Esophagus muscularis mucosa (tissue), 4 donors: Measurements from ENCODE around the gene LPAR3. TPM values are rescaled to one million over a fixed set of nuclear protein-coding genes. Genes with fewer than 3 reads are reported as not detected.
A peak's percentile ranks its signal among the peaks of the same experiment; 100 is the strongest.

Experiments
- DNase-seq: peaks from one replicate; pipeline ENCODE4 v3.0.0-alpha.2; 2017; ENCODE audit errors: extremely low spot score
- H3K27ac ChIP-seq, 4 donors: fragments of 200-600 bp; sonication (generic); replicated peaks in 1 of 4; 1 replicate in 3 of 4; 2 replicates in 1 of 4; pipeline ENCODE4 v1.5.1; 2016 to 2019; ENCODE audit warnings: mild to moderate bottlenecking in 1 of 4
- H3K27me3 ChIP-seq, 4 donors: fragments of 200-600 bp; sonication (generic); one replicate each; pipeline versions ENCODE4 v1.5.1 to v1.6.0; 2016 to 2019
- H3K36me3 ChIP-seq, 4 donors: fragments of 200-600 bp; sonication (generic); one replicate each; pipeline ENCODE4 v1.5.1; 2016 to 2019
- H3K4me1 ChIP-seq, 4 donors: fragments of 200-600 bp; sonication (generic); one replicate each; pipeline ENCODE4 v1.5.1; 2016 to 2019
- H3K4me3 ChIP-seq, 4 donors: fragments of 200-600 bp; sonication (generic); 1 replicate in 2 of 4; 2 replicates in 2 of 4; pipeline ENCODE4 v1.5.1; 2016 to 2019; ENCODE audit warnings: mild to moderate bottlenecking in 4 of 4, moderate library complexity in 1 of 4
- H3K9me3 ChIP-seq, 4 donors: fragments of 200-600 bp; sonication (generic); 1 replicate in 3 of 4; 2 replicates in 1 of 4; pipeline ENCODE4 v1.5.1; 2016 to 2019
- EP300 ChIP-seq: sonication (generic); formaldehyde crosslinking; IDR thresholded peaks from one replicate; pipeline ENCODE4 v1.6.1; 2017; ENCODE audit warnings: antibody characterized with exemption
- POLR2A ChIP-seq: fragments of 450-650 bp; IDR thresholded peaks from one replicate; pipeline ENCODE4 v1.6.1; 2017; ENCODE audit warnings: antibody characterized with exemption, moderate library complexity, mild to moderate bottlenecking, low read depth
- POLR2AphosphoS5 ChIP-seq, 2 donors: sonication (generic); formaldehyde crosslinking; IDR thresholded peaks; one replicate each; pipeline ENCODE4 v1.6.1; 2017; ENCODE audit warnings: antibody characterized with exemption in 2 of 2
- WGBS: methylation state at CpG from one replicate; pipeline ENCODE4 v1.1.5; 2018; 5-methylcytosine and 5-hydroxymethylcytosine counted together
- intact Hi-C: fragments of 100-400 bp; cut with DNase I; formaldehyde crosslinking; loops from one replicate; pipeline ENCODE4 v1.15.1; 2023
- total RNA-seq, 4 donors: library from RNA; depleted of rRNA; stranded (reverse); fragments of >200 nt; gene quantifications; one replicate each; pipeline versions ENCODE4 v1.1.0 to v1.2.1, GENCODE V29; 2016
- TF ChIP-seq, protein P1 (sequence below), 3 experiments: fragments of 200-600 bp in 2 of 3; fragments of 450-650 bp in 1 of 3; sonication (generic) in 2 of 3; IDR thresholded peaks; one replicate each; pipeline ENCODE4 v1.5.1; 2017 to 2019; ENCODE audit warnings: antibody characterized with exemption in 3 of 3, mild to moderate bottlenecking in 2 of 3, moderate library complexity in 1 of 3

Gene LPAR3
- total RNA-seq, 4 donors from 2014 or later: 0.19 to 0.33 TPM; not detected in 2

DNA sequence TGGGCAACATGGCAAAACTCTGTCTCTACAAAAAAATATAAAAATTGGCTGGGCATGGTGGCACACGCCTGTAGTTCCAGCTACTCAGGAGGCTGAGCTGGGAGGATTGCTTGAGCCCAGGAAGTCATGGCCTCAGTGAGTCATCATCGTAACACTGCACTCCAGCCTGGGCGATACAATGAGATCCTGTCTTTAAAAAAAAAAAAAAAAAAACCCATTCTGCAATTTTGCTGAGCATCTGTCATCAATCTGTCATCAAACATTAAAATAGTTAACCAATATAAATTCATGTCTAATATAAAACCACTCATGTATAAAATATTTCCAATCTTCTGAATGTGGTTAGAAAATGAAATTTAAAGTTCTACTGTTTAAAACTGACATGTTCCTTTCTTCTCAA lies 56.9 kb downstream of the LPAR3 start:
- H3K27me3 ChIP-seq: no peaks in the 10 kb centered on the region
- TF ChIP-seq, protein P1, sequence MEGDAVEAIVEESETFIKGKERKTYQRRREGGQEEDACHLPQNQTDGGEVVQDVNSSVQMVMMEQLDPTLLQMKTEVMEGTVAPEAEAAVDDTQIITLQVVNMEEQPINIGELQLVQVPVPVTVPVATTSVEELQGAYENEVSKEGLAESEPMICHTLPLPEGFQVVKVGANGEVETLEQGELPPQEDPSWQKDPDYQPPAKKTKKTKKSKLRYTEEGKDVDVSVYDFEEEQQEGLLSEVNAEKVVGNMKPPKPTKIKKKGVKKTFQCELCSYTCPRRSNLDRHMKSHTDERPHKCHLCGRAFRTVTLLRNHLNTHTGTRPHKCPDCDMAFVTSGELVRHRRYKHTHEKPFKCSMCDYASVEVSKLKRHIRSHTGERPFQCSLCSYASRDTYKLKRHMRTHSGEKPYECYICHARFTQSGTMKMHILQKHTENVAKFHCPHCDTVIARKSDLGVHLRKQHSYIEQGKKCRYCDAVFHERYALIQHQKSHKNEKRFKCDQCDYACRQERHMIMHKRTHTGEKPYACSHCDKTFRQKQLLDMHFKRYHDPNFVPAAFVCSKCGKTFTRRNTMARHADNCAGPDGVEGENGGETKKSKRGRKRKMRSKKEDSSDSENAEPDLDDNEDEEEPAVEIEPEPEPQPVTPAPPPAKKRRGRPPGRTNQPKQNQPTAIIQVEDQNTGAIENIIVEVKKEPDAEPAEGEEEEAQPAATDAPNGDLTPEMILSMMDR (IDR thresholded peaks at IDR 0.05): no peak
- TF ChIP-seq EP300 (no peak), POLR2AphosphoS5 (IDR thresholded peaks at IDR 0.05) (no peak), POLR2A (no peak)
- intact Hi-C loops: no loop called here
- no peak overlapping the region for H3K27ac ChIP-seq
- DNase-seq: no peak
- 59% methylated on average over 3 of the region's 3 CpGs for WGBS
- no peaks in the 10 kb centered on the region for H3K36me3 ChIP-seq
- H3K4me3 ChIP-seq: no peak overlapping the region
- H3K4me1 ChIP-seq: no peaks in the 10 kb centered on the region
- H3K9me3 ChIP-seq: no peaks in the 10 kb centered on the region

DNA sequence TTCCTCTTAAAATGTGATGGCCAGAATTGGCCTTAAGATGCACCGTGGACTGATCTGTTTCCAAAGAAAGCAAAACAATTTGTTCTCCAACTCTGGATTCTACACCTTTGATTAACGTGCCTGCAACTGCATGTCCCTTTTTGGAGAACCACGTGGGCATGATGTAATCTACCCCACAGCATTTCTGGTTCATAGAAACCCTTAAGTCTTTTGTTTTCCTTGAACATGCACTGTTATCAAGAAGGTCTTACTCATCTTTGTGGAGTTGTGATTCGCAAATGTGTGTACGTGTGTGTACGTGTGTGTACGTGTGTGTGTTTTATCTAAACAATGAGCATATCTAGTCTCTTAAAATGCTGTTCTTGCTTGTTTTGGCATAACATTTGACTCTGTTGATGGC lies 57.8 kb downstream of the LPAR3 start:
- Histone ChIP-seq H3K4me3 (no peak overlapping the region), H3K9me3 (no peaks in the 10 kb centered on the region), H3K27ac (no peak overlapping the region), H3K36me3 (no peaks in the 10 kb centered on the region), H3K4me1 (no peaks in the 10 kb centered on the region), H3K27me3 (no peaks in the 10 kb centered on the region)
- peak; percentile 17 for DNase-seq
- intact Hi-C loops: no loop called here
- no peak for TF ChIP-seq POLR2A
- TF ChIP-seq, protein P1 (IDR thresholded peaks at IDR 0.05): no peak
- TF ChIP-seq EP300: no peak
- TF ChIP-seq POLR2AphosphoS5 (IDR thresholded peaks at IDR 0.05): no peak
- WGBS: 87% methylated on average over 7 of the region's 7 CpGs

DNA sequence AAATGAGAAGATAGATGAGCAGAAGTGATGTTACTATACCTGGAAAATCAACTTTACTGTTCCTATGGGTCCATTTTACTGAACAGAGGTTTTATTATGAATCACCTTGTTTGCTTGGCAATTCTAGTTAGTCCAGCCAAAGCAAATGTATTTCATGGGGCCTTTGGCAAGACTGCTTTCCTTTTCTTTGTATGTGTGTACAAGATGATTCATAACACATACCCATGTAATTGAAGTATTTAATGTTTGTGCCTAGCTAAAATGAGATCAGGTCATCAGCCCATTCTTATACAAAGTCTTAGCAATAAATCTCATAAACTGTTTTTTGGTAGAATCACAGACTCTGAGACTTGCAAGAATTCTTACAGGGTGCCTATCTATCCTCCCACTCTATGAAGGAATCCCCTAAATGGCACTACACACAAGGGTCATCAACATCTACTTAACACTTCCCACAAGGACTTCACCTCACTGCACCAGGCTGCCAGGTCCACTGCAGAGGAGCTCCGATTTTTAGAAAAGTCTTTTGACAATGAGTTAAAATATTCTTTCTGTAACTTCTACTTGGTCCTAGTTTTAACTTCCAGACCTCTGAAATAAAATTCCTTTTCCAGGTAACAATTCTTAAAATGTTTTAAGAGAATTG lies 58.5 kb downstream of the LPAR3 start:
- WGBS: 92% methylated on average over 1 of the region's 1 CpG
- intact Hi-C loops: no loop called here
- H3K4me1 ChIP-seq: no peaks in the 10 kb centered on the region
- no peak overlapping the region for H3K27ac ChIP-seq
- no peak overlapping the region for H3K4me3 ChIP-seq
- no peaks in the 10 kb centered on the region for H3K36me3 ChIP-seq
- DNase-seq: no peak
- no peaks in the 10 kb centered on the region for H3K9me3 ChIP-seq
- H3K27me3 ChIP-seq: no peaks in the 10 kb centered on the region
- TF ChIP-seq POLR2AphosphoS5 (IDR thresholded peaks at IDR 0.05): no peak
- TF ChIP-seq, protein P1 (IDR thresholded peaks at IDR 0.05): no peak
- TF ChIP-seq EP300: no peak
- TF ChIP-seq POLR2A: no peak

DNA sequence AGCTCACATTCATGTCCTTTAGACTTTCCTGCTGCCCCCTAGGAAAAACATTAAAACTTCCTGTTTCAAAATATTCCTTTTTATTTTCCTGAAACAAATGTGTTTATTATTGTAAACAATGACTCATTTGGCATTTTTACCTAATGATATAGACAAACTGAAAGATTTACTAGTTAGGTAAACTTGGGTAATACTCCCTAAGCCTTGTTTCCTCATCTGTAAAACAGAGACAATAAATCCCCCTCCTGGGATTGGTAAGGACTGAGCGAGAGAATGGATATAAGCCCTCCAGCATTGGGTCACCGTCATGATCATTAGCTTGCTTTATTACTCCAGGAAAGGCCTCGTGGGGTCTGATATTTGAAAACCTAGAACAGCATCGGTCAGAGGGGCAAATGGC lies 59.8 kb downstream of the LPAR3 start:
- H3K4me3 ChIP-seq: no peak overlapping the region
- H3K4me1 ChIP-seq: no peaks in the 10 kb centered on the region
- H3K27me3 ChIP-seq: no peaks in the 10 kb centered on the region
- TF ChIP-seq EP300 (no peak), POLR2AphosphoS5 (IDR thresholded peaks at IDR 0.05) (no peak), POLR2A (no peak)
- TF ChIP-seq, protein P1 (IDR thresholded peaks at IDR 0.05): no peak
- no peak overlapping the region for H3K27ac ChIP-seq
- intact Hi-C loops: no loop called here
- DNase-seq: no peak
- no peaks in the 10 kb centered on the region for H3K36me3 ChIP-seq
- H3K9me3 ChIP-seq: no peaks in the 10 kb centered on the region
- WGBS: 79% methylated on average over 4 of the region's 4 CpGs

DNA sequence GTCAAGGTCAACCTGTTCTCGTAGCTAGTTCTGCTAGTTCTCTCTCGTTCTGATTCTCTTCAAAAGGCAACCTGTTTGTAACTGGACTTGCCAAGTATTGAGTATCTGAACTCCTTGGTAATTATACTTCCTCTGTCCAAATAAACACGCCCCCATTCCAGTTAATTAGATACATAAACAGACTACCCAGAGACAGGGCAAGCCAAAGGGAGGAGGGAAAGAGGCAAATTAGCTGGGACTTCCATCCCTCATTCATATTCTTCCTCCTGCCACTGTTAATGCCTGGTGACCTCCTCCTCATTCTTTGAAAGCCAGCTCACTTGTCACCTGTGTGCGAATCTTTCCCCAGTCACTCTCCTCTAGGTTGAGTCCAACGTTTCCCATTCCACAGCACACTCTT lies 62.9 kb downstream of the LPAR3 start:
- intact Hi-C loops: no loop called here
- no peaks in the 10 kb centered on the region for H3K9me3 ChIP-seq
- H3K4me1 ChIP-seq: no peaks in the 10 kb centered on the region
- no peak overlapping the region for H3K27ac ChIP-seq
- H3K27me3 ChIP-seq: no peaks in the 10 kb centered on the region
- no peak overlapping the region for H3K4me3 ChIP-seq
- WGBS: 88% methylated on average over 5 of the region's 5 CpGs
- peak; percentile 45 for DNase-seq
- TF ChIP-seq POLR2A (no peak), EP300 (no peak), POLR2AphosphoS5 (IDR thresholded peaks at IDR 0.05) (no peak)
- TF ChIP-seq, protein P1 (IDR thresholded peaks at IDR 0.05): no peak
- no peaks in the 10 kb centered on the region for H3K36me3 ChIP-seq
